SK-N-SH (cell line): ENCODE results near the gene RAPGEF2. TPM values are rescaled to one million over a fixed set of nuclear protein-coding genes. Genes with fewer than 3 reads are reported as not detected.

Experiments
- CTCF ChIA-PET: fragments of 300-600, 350-600 bp; formaldehyde crosslinking; extraction: SDS; loops from one replicate; lab custom pipeline; 2021; lab: Yijun Ruan, JAX
- POLR2A ChIA-PET: fragments of 350-600 bp; sonication (Branson Sonifier 250); formaldehyde crosslinking; extraction: SDS; loops from one replicate; lab custom pipeline; 2020; ENCODE audit warnings: antibody characterized with exemption, inconsistent platforms; lab: Yijun Ruan, JAX
- DNase-seq: peaks from one replicate; pipeline ENCODE4 v3.0.0; 2012
- H2AFZ ChIP-seq: fragments of 200-600 bp; sonication (generic); 2 replicates; pipeline ENCODE4 v1.8.1; 2016; ENCODE audit warnings: antibody characterized with exemption, mild to moderate bottlenecking, low read depth
- H3F3A ChIP-seq: fragments of 200-600 bp; sonication (generic); replicated peaks from 2 replicates; pipeline ENCODE3; 2016; ENCODE audit warnings: antibody characterized with exemption, mild to moderate bottlenecking; ENCODE audit not compliant: insufficient read depth
- H3K27ac ChIP-seq, 2 experiments: fragments of 200-500 bp in 1 of 2; fragments of 200-600 bp in 1 of 2; sonication (Bioruptor generic) in 1 of 2; sonication (generic), shearing (Covaris generic) in 1 of 2; 2 replicates each; pipeline versions ENCODE4 v1.5.1 to v1.6.1; 2014 to 2016; ENCODE audit warnings: low read depth in 2 of 2, inconsistent platforms in 1 of 2, low read length in 1 of 2, mild to moderate bottlenecking in 1 of 2, mixed read lengths in 1 of 2
- H3K27me3 ChIP-seq: fragments of 200-600 bp; sonication (generic), shearing (Covaris generic); 2 replicates; pipeline ENCODE4 v1.6.1; 2016; ENCODE audit warnings: mixed run types; ENCODE audit not compliant: insufficient read depth
- H3K36me3 ChIP-seq, 2 experiments: fragments of 200-500 bp in 1 of 2; fragments of 200-600 bp in 1 of 2; sonication (Bioruptor generic) in 1 of 2; sonication (generic) in 1 of 2; replicated peaks in 1 of 2; 2 replicates each; pipeline versions ENCODE3 to v1.5.1; 2014 to 2016; ENCODE audit warnings: low read length in 1 of 2, mild to moderate bottlenecking in 1 of 2; ENCODE audit not compliant: insufficient read depth in 2 of 2, control insufficient read depth in 1 of 2
- H3K4me1 ChIP-seq, 2 experiments: fragments of 200-500 bp in 1 of 2; fragments of 200-600 bp in 1 of 2; sonication (Bioruptor generic) in 1 of 2; sonication (generic), shearing (Covaris generic) in 1 of 2; 2 replicates each; pipeline versions ENCODE4 v1.5.1 to v1.6.1; 2014 to 2016; ENCODE audit warnings: low read depth in 1 of 2, low read length in 1 of 2, mixed run types in 1 of 2; ENCODE audit not compliant: insufficient read depth in 2 of 2, control insufficient read depth in 1 of 2
- H3K4me2 ChIP-seq: fragments of 200-600 bp; sonication (generic), shearing (Covaris generic); 2 replicates; pipeline ENCODE4 v1.6.1; 2017; ENCODE audit warnings: mixed run types
- H3K4me3 ChIP-seq, 2 experiments: fragments of 200-500 bp in 1 of 2; fragments of 200-600 bp in 1 of 2; sonication (Bioruptor generic) in 1 of 2; sonication (generic), shearing (Covaris generic) in 1 of 2; 2 replicates each; pipeline versions ENCODE4 v1.5.1 to v1.8.1; 2014 to 2016; ENCODE audit warnings: low read depth in 2 of 2, inconsistent platforms in 1 of 2, low read length in 1 of 2, mild to moderate bottlenecking in 1 of 2, mixed read lengths in 1 of 2, moderate library complexity in 1 of 2
- H3K79me2 ChIP-seq: fragments of 200-600 bp; sonication (generic); 2 replicates; pipeline ENCODE4 v1.8.1; 2017; ENCODE audit warnings: mild to moderate bottlenecking; ENCODE audit not compliant: insufficient read depth
- H3K9ac ChIP-seq: fragments of 200-600 bp; sonication (generic); 2 replicates; pipeline ENCODE4 v1.6.1; 2017; ENCODE audit warnings: mixed run types
- H3K9me2 ChIP-seq: fragments of 200-600 bp; sonication (generic); 2 replicates; pipeline ENCODE4 v1.6.1; 2017; ENCODE audit warnings: mixed run types
- H3K9me3 ChIP-seq: fragments of 200-600 bp; sonication (generic); 2 replicates; pipeline ENCODE4 v1.6.1; 2017; ENCODE audit warnings: mixed run types, mild to moderate bottlenecking, moderate library complexity
- H4K20me1 ChIP-seq: fragments of 200-600 bp; sonication (generic); 2 replicates; pipeline ENCODE4 v1.6.1; 2017; ENCODE audit warnings: mild to moderate bottlenecking, mixed run types; ENCODE audit not compliant: insufficient read depth
- CHD2 ChIP-seq: fragments of 150-350 bp; IDR thresholded peaks from 2 replicates; pipeline ENCODE4 v1.6.1; 2018; ENCODE audit warnings: low read length; ENCODE audit not compliant: partially characterized antibody
- CTCF ChIP-seq: fragments of 200-600 bp; sonication (generic); IDR thresholded peaks from 2 replicates; pipeline ENCODE4 v1.6.1; 2017; ENCODE audit warnings: antibody characterized with exemption, mild to moderate bottlenecking, moderate library complexity
- ELF1 ChIP-seq: IDR thresholded peaks from 2 replicates; pipeline ENCODE4 v1.4.0; 2012
- FOSL2 ChIP-seq: IDR thresholded peaks from 2 replicates; pipeline ENCODE4 v1.4.0; 2012; ENCODE audit warnings: low read depth, mild to moderate bottlenecking, moderate library complexity, borderline replicate concordance
- FOXM1 ChIP-seq: IDR thresholded peaks from 2 replicates; pipeline ENCODE4 v1.4.0; 2012; ENCODE audit warnings: low read depth, mild to moderate bottlenecking
- GABPA ChIP-seq: IDR thresholded peaks from 2 replicates; pipeline ENCODE4 v1.4.0; 2012; ENCODE audit warnings: low read depth, mild to moderate bottlenecking
- IRF3 ChIP-seq: fragments of 150-350 bp; IDR thresholded peaks from 2 replicates; pipeline ENCODE4 v1.6.1; 2016; ENCODE audit warnings: mild to moderate bottlenecking, low read depth, low read length
- MEF2A ChIP-seq: IDR thresholded peaks from 2 replicates; pipeline ENCODE4 v1.4.0; 2012; ENCODE audit warnings: low read depth, borderline replicate concordance
- PBX3 ChIP-seq: IDR thresholded peaks from 2 replicates; pipeline ENCODE4; 2012
- RCOR1 ChIP-seq: fragments of 150-350 bp; IDR thresholded peaks from 2 replicates; pipeline ENCODE4 v1.6.1; 2017; ENCODE audit warnings: antibody characterized with exemption, low read length
- RXRA ChIP-seq: IDR thresholded peaks from 2 replicates; pipeline ENCODE4 v1.4.0; 2012; ENCODE audit warnings: low read depth, mild to moderate bottlenecking, borderline replicate concordance
- SMC3 ChIP-seq: IDR thresholded peaks from 2 replicates; pipeline ENCODE4 v1.6.1; 2012; ENCODE audit warnings: low read depth, low read length, improper control_type of control experiment
- USF1 ChIP-seq: IDR thresholded peaks from 2 replicates; pipeline ENCODE4 v1.4.0; 2012; ENCODE audit warnings: low read depth, borderline replicate concordance
- USF2 ChIP-seq: fragments of 150-350 bp; IDR thresholded peaks from 2 replicates; pipeline ENCODE4 v1.6.1; 2017; ENCODE audit warnings: antibody characterized with exemption, low read length, low read depth, borderline replicate concordance
- WGBS: methylation state at CpG from one replicate; pipeline ENCODE4 v1.1.6; 2017; ENCODE audit warnings: low lambda C conversion rate; 5-methylcytosine and 5-hydroxymethylcytosine counted together
- polyA plus RNA-seq, 3 experiments: library from polyadenylated mRNA; depleted of rRNA; stranded (reverse); fragments of >200 nt; gene quantifications; 2 replicates each; pipeline ENCODE4 v1.2.3, GENCODE V29; 2012

Gene RAPGEF2
- polyA plus RNA-seq, 1 of the 3 experiments (the other 2 are of a cell fraction), result 19.2 TPM

- H3K27me3 ChIP-seq, result no peaks in the 10 kb centered on the region
- no peak overlapping the region for H3K27ac ChIP-seq
- H3K9me2 ChIP-seq, result no peaks in the 10 kb centered on the region
- ChIA-PET POLR2A (no interaction called here), CTCF (interaction anchor here (0.5 kb wide), 1 partner anchor 159 kb away, joined by 3 read pairs; no protein-coding TSS in a partner anchor)
- no peak overlapping the region for H3K4me2 ChIP-seq
- H3F3A ChIP-seq, result peaks cover 6% of the 10 kb centered on the region
- H2AFZ ChIP-seq, result no peak overlapping the region
- DNase-seq, result no peak
- no peaks in the 10 kb centered on the region for H4K20me1 ChIP-seq
- TF ChIP-seq RCOR1 (no peak), FOSL2 (no peak), SMC3 (no peak), GABPA (no peak), IRF3 (no peak), USF1 (no peak), USF2 (no peak), CTCF (no peak), PBX3 (no peak), RXRA (no peak), ELF1 (no peak), MEF2A (no peak), CHD2 (no peak), FOXM1 (no peak)
- no peak overlapping the region for H3K9ac ChIP-seq
- peaks cover 0 to 7% of the 10 kb centered on the region in 2 experiments; a peak in 1 of 4 replicates for H3K4me1 ChIP-seq
- H3K79me2 ChIP-seq, result peaks cover 20% of the 10 kb centered on the region
- 95% methylated on average over 4 of the region's 4 CpGs for WGBS
- H3K9me3 ChIP-seq, result no peaks in the 10 kb centered on the region
- H3K36me3 ChIP-seq, result peaks cover 6 to 42% of the 10 kb centered on the region in 2 experiments
- H3K4me3 ChIP-seq, result no peak overlapping the region
Measured at GRCh38 chr4:159240046-159240445, 137.2 kb downstream of the RAPGEF2 start.
